Nucleus accumbens (tissue), 56 donors: ENCODE data around the gene TEN1.

Experiments used
- DNase-seq, 56 donors: peaks; one replicate each; lab custom pipeline; 2025; lab: John Stamatoyannopoulos, UW

Gene TEN1

DNA sequence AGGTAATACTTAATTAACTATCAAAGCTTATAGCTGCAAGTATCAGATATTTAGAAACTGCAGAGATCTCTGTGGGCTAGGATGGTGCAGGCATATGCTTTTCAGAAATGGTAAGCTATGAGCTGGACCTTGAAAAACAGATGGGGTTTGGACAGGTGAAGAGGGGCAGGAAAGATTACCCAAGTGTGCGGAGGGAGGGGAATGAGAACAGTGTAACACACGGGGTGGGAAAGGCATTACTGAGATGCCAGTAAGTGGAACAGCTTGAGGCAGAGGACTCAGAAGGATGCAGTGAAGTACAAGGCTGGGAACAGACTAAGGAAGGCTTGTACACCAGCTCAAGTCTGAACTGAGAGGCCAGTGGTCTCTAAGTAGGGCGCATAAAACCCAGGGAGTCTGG lies 70.2 kb downstream of the TEN1 start:
- DNase-seq: no peak

- DNase-seq: no peak
These were observed 70.9 kb downstream of the TEN1 start for GRCh38 chr17:76049836-76050537.
